ENCODE data around the gene TTC22.
A peak's percentile ranks its signal among the peaks of the same experiment; 100 is the strongest.
"Not testable (repeated sequence)": the region's sequence is repeated elsewhere in the genome, so short reads cannot be mapped to it uniquely, and the experiment has no call there.

The TTC22 gene

DNA sequence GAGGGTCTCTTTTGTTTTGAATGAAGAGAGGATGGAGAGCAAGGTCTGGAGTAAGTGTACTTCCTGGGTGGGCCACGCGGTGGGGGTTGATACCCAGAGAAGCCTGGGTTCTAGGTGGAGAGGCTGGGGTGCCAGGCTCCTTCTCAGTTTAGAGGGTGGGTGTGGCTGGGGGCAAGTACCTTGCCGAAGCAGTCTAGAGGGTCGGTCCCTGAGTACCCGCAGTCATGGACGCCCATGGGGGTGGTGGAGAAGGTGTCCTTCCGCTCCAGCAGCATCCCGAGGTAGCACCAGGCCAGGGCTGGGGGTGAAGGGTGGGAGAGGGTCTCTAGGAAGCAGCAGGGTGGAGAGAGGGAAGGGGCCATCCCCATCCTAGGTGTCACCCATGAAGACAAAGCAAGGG lies 14.3 kb downstream of the TTC22 start:
- Mint-ChIP-seq H3K9me3 (no peaks in the 10 kb centered on the region), H3K27ac (peak overlapping the region; percentile 12), H3K36me3 (peaks cover 11% of the 10 kb centered on the region)

DNA sequence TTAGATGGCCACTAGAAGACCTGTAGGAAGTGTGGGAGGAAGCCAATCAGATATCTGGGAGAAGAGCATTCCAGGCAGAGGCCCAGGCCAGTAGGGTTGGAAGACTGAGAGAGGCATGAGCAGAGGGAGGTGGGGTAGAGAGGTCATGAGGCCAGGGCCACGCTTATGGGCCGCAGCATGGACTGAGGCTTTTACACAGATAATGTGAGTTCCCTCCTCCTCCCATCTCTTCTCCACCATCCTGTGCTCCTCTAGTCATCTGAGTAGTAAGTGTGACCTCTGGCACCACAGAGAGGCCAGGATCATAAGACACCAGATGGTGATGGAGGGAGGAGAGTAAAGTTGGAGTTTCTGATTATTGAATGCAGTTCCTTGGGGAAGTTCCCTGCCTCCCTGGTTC lies 17.1 kb downstream of the TTC22 start:
- Mint-ChIP-seq H3K27ac (no peak overlapping the region), H3K36me3 (peaks cover 12% of the 10 kb centered on the region), H3K9me3 (no peaks in the 10 kb centered on the region), H3K4me3 (no peak overlapping the region), H3K27me3 (no peaks in the 10 kb centered on the region), H3K4me1 (no peaks in the 10 kb centered on the region)

More for the DNA sequence above, 14.3 kb downstream of the TTC22 start:
- no peaks in the 10 kb centered on the region for H3K4me1 Mint-ChIP-seq
- H3K27me3 Mint-ChIP-seq, result no peaks in the 10 kb centered on the region
- no peak overlapping the region for H3K4me3 Mint-ChIP-seq

DNA sequence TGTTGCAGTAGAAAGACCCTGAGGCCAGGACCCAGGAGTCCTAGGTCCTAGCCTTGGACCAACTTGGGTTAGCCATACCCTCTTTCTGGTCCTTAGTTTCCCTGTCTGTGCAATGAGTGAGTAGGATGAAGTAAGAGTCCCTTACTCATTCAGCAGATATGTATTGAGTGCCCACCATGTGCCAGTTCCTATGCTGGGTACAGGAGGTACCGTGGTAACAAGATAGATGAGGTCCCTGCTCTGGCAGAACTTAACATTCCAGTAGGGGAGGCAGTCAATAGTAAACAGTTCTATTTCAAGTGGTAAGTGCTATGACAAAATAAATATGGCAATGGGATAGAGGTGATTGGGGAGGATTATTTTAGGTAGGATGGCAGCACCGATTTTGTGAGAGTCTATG lies 18.5 kb downstream of the TTC22 start:
- no peaks in the 10 kb centered on the region for H3K27me3 Mint-ChIP-seq
- H3K9me3 Mint-ChIP-seq, result no peaks in the 10 kb centered on the region
- peak overlapping the region; percentile 20 for H3K27ac Mint-ChIP-seq
- no peak overlapping the region for H3K4me3 Mint-ChIP-seq
- H3K36me3 Mint-ChIP-seq, result peaks cover 13% of the 10 kb centered on the region
- no peaks in the 10 kb centered on the region for H3K4me1 Mint-ChIP-seq

DNA sequence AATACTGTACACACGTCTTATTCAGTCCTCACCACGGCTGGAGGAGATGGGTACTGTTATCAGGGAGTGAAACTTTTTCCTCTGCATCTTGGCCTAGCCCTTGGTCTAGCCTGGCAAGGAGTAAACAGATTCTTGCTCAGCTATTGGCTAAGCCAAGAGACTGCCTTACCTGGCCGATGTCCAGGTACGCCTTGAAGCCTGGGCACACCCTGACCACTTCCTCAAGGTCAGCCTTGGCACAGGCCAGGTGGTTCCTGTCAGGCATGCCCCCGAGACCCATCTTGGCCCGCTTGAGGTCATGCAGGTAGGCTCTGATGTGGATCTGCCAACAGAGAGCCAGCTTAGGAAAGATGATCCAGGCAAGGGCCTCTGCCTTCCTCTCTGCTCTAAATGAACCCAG lies 19.0 kb downstream of the TTC22 start:
- no peak overlapping the region for H3K27ac Mint-ChIP-seq
- no peaks in the 10 kb centered on the region for H3K27me3 Mint-ChIP-seq
- H3K4me1 Mint-ChIP-seq, result no peaks in the 10 kb centered on the region
- no peak overlapping the region for H3K4me3 Mint-ChIP-seq
- H3K9me3 Mint-ChIP-seq, result no peaks in the 10 kb centered on the region
- H3K36me3 Mint-ChIP-seq, result peaks cover 11% of the 10 kb centered on the region

DNA sequence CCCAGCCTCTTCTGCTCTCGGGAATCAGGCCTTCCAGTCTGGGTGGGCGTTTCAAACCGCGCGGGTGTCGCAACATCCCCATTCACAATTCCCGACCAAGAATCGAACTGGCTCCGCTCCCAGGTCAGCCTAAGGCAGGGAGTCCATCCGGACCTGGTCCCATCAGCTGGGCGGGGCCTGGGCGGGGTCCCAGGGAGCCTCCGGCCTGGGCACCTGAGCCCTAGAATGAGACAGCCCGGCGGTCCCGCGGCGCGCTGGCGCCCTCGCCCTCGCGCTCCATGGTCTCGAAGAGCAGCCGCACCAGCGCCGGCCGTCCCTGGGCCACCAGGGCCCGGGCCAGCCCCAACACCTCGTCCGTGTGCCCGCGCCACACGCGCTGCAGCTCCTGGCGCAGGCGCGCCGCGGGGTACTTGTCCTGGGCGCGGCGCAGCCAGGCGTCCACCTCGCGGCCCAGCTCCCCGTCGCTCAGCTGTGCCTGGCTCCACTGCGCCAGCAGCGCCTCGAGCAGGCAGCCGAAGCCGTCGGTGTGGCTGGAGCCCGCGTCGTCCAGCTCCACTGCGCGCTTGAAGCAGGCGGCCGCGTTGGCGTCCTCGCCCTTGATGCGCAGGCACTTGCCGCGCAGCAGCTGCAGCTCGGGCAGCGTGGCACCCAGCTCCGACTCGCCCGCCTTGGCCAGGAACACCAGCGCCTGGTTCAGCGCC lies 19.9 kb downstream of the TTC22 start:
- Mint-ChIP-seq H3K36me3 (peaks cover 7% of the 10 kb centered on the region), H3K27ac (no peak overlapping the region), H3K27me3 (no peaks in the 10 kb centered on the region), H3K4me1 (no peaks in the 10 kb centered on the region), H3K4me3 (no peak overlapping the region), H3K9me3 (no peaks in the 10 kb centered on the region)

DNA sequence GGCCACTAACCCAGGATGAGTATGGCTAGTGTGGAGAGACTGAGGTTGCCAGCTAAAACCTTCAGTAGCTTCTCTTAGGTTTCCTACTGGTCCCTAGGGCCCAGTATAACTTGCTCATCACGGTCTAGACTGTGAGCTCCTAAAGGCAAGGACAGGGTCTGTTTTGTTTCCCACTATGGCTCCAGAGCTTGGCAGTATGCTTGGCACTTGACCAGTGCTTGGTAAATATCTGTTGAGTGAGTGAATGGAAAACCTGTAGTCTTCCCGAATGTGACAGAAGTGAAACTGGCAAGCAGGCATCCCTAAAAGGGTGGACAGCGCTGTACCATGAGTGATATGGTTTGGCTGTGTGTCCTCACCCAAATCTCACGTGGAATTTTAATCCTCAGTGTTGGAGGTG lies 23.7 kb downstream of the TTC22 start:
- no peak overlapping the region for H3K27ac Mint-ChIP-seq
- H3K4me1 Mint-ChIP-seq, result no peaks in the 10 kb centered on the region
- H3K9me3 Mint-ChIP-seq, result no peaks in the 10 kb centered on the region
- peaks cover 5% of the 10 kb centered on the region for H3K36me3 Mint-ChIP-seq
- no peak overlapping the region for H3K4me3 Mint-ChIP-seq
- H3K27me3 Mint-ChIP-seq, result no peaks in the 10 kb centered on the region

DNA sequence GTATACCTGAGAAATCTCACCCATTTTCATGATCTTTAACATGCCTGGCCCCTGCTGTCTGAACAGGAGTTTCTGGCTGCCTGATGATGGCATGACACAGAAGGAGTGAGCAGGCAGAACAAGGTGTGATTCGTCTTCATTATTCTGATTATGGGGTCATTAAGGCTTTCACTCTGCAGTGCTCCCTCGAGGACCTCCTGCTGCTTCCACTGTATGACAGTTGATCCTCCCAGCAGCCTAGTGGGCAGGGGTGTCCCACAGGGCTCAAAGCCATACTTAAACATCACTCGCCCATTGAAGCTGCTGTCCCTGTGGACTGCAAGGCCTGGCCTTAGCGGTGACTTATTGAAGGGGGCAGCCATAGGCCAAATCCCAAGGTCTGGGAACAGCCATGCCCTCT lies 24.1 kb downstream of the TTC22 start:
- Mint-ChIP-seq H3K27ac (no peak overlapping the region), H3K4me1 (no peaks in the 10 kb centered on the region), H3K27me3 (no peaks in the 10 kb centered on the region), H3K9me3 (no peaks in the 10 kb centered on the region), H3K4me3 (no peak overlapping the region), H3K36me3 (peaks cover 5% of the 10 kb centered on the region)

DNA sequence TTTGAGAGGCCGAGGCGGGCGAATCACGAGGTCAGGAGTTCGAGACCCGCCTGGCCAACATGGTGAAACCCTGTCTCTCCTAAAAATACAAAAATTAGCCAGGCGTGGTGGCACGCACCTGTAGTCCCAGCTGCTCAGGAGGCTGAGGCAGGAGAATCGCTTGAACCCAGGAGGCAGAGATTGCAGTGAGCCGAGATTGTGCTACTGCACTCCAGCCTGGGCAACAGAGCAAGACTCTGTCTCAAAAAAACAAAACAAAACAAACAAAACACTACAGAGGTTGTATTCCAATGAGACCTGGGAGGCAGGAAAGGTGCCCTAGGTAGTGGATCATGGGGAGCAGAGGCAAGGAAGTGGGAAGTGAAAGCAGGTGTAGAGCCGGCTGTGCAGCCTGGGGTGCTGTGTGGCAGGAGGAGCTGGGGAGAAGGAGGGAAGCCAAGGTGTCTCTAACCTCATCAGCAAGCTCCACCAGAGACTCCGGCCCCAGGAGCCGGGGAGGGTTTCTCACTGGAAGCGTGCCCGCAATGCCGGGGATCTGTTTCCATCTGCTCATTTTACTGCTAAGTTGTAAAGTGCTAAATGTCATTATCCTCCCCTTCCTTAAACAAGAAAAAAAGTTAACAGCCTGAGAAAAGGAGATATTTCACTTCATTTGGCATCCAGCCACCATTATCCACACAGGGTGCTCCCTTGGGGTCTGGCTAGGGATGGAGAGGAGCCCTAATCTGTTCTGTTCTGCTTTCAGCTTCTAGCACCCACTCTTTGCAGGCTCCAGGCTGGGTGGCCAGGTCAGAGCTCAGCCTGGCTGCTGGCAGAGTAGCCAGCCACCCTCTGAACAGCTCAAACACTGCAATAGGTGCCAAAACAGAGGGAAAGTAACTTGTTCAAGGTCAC lies 25.0 kb downstream of the TTC22 start:
- not testable (repeated sequence) for H3K4me3 Mint-ChIP-seq

DNA sequence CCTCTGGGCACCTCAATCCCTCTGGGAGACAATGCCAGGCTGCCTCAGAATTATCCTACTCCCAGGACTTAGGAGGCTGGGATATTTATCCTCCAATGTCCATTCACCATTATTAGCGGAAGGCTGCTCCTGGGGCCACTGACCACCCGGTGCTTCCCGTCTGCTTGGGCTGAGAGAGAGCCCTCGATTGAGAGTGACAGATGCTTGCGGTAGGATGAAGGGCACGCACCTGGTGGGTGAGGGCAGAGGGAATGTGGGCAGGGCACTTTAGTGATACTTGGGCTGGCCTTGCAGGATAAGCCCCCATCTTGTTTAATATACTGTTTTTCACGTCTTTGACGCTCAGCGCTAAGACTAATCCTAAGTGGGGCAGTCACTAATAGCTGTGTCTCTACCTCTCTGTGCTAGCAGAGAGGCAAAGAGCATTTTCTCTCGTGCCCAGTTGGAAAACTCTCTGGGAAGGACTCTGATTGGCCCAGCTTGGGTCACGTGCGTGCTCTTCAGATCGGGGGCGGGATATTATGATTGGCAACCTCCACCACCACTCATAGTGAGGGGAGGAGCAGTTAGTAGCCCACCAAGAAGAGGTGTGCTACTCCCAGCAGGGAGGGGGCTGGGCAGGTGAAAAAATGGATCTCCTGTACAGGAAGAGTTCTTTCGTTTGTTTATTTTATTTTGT lies 26.2 kb downstream of the TTC22 start:
- Mint-ChIP-seq H3K27ac (no peak overlapping the region), H3K36me3 (peaks cover 2% of the 10 kb centered on the region), H3K4me3 (no peak overlapping the region), H3K4me1 (no peaks in the 10 kb centered on the region), H3K27me3 (no peaks in the 10 kb centered on the region), H3K9me3 (no peaks in the 10 kb centered on the region)

More for the DNA sequence above, 25.0 kb downstream of the TTC22 start:
- not testable (repeated sequence) for H3K9me3 Mint-ChIP-seq, H3K4me1 Mint-ChIP-seq, H3K27ac Mint-ChIP-seq, H3K36me3 Mint-ChIP-seq, H3K27me3 Mint-ChIP-seq

DNA sequence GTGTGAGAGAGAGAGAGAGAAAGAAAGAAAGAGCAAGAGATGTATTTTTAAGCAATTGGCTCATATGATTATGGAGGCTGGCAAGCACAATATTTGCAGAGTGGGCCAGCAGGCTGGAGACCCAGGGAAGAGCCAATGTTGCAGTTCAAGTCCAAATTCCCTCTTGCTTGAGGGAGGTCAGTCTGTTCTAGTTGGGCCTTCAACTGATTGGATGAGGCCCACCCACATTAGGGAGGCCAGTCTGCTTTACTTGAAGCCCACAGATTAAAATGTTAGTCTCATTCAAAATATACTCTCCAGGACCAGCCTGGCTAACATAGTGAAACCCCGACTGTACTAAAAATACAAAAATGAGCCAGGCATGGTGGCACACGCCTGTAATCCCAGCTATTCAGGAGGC lies 28.2 kb downstream of the TTC22 start:
- no peaks in the 10 kb centered on the region for H3K9me3 Mint-ChIP-seq
- H3K4me1 Mint-ChIP-seq, result no peaks in the 10 kb centered on the region
- H3K36me3 Mint-ChIP-seq, result no peaks in the 10 kb centered on the region
- no peak overlapping the region for H3K4me3 Mint-ChIP-seq
- no peaks in the 10 kb centered on the region for H3K27me3 Mint-ChIP-seq
- H3K27ac Mint-ChIP-seq, result no peak overlapping the region

DNA sequence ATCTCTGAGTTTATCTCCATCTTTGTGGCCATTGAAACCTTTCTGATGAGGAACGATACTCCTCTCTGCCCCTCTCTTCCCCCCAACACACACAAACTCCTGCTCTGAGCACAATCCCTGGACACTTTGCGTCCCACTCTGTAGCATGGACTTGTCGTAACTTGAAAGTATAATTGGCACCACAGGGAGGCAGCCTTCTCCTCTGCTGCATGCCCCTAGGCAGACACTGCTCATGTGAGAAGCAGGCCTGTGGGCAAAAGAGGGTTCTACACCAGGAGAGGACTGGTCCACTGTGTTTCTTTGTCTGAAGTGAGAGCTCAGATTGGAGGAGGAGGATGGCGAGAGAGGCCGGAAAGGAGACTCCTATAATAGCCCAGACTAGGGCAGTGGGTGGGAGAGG lies 33.0 kb downstream of the TTC22 start:
- Mint-ChIP-seq H3K4me1 (peaks cover 12% of the 10 kb centered on the region), H3K9me3 (no peaks in the 10 kb centered on the region), H3K36me3 (no peaks in the 10 kb centered on the region), H3K4me3 (no peak overlapping the region), H3K27ac (no peak overlapping the region), H3K27me3 (no peaks in the 10 kb centered on the region)

DNA sequence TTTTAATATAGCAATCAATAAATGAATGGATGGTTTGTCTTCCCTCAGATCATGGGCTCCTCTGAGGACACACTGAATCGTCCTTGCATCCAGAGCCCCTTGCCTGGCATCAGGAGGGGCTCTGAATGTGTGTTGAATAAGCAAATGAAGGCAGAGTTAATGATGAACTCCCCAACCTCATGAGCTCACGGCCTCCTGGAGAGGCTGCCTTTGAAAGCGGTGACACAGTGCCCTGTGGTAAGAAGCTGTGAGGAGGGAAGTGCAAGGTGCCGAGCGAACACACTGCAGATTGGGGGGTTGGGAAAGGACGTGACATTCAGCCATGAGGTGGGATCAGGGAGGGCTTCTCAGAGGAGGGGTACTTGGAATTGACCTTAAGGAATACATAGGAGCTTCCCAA lies 33.6 kb downstream of the TTC22 start:
- Mint-ChIP-seq H3K36me3 (no peaks in the 10 kb centered on the region), H3K27ac (no peak overlapping the region), H3K9me3 (no peaks in the 10 kb centered on the region), H3K27me3 (no peaks in the 10 kb centered on the region), H3K4me1 (peaks cover 17% of the 10 kb centered on the region), H3K4me3 (no peak overlapping the region)

DNA sequence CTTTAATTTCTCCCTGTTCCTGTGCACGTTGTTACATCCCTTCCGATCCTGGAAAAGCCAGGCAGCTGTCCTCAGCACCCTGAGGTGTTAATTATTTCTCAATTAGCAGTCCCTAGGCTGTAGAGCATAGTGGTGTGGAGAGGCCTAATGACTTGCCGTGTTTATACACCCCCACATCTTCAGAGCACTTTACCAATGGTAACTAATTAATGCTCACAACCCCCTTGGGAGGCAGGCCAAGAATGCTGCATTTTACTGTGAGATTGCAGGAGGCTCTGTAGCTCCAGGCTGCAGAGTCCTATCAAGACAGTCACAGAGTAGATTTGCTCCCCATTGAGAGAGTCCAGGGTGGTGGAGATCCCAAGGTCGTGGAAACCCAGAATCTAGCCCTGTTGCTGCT lies 34.4 kb downstream of the TTC22 start:
- Mint-ChIP-seq H3K27me3 (no peaks in the 10 kb centered on the region), H3K36me3 (no peaks in the 10 kb centered on the region), H3K9me3 (no peaks in the 10 kb centered on the region), H3K27ac (no peak overlapping the region), H3K4me3 (no peak overlapping the region), H3K4me1 (peaks cover 17% of the 10 kb centered on the region)

DNA sequence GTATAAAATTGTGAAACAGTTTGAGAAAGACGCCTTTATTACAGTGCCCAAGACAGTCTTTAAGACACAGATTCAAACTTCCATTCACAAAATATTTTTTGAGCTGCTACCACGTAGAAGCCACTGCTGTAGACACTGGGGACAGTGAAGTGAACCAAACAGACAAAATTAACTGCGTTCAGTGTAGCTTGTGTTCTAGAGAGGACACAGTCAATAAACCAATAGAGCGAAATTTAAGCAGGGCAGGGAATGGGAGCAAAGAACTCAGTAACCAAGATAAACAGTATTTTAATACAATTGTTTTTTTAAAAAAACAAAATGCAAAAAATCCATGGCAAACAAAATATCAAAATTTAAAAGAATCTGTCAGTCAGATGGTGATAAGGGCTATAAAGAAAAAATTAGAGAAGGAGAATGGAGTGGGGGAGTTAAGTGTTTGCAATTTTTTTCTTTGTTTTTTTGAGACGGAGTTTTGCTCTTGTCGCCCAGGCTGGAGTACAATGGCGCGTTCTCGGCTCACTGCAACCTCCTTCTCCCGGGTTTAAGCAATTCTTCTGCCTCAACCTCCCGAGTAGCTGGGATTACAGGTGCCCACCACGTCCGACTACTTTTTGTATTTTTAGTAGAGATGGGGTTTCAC lies 36.1 kb downstream of the TTC22 start:
- H3K27me3 Mint-ChIP-seq, result no peaks in the 10 kb centered on the region
- no peaks in the 10 kb centered on the region for H3K36me3 Mint-ChIP-seq
- peak overlapping the region; percentile 97 for H3K27ac Mint-ChIP-seq
- H3K9me3 Mint-ChIP-seq, result no peaks in the 10 kb centered on the region
- peaks cover 22% of the 10 kb centered on the region for H3K4me1 Mint-ChIP-seq
- peak overlapping the region; percentile 95 for H3K4me3 Mint-ChIP-seq

DNA sequence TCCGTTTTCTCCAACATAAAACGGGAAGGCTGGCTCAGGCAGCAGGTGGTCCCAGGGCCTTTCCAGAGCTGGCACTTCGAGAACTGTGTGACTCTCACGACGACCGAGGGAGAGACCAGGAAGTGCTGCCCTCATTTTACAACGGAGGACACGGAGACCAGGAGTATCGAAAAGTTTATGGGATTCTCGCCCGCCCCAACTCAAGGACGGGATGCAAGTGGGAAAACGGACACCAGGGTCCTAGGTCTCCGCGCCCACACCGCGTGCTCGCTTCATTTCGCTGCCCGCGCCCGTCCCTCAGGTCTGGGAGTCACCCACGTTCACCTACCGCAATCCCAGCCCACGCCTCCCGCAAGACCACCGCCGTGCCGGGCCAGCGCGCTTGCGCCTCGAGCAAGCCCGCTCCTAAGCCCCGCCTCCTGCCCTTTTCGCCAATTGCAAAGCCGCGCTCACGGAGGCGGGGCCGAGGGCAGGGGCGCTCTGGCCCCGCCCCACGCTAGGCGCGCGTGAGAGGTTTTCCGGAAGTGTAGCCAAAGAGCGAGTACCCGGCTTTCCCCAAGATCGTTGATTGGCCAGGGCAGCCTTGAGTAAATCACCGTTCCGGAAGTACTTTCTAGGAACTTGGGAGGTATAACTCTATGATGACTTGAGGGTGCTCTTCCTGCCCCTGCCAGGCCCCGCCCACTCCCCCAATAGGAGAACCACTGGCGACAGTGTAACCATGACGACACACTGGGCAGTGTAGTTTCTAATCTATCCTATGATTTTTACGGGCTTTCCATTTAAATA lies 36.8 kb downstream of the TTC22 start, which contains the start of gene PARS2:
PARS2 (minus strand) TSS at position 391 of the 789 bp plus-strand sequence. CDS start 5,362 bp downstream, outside the sequence.
- H3K9me3 Mint-ChIP-seq, result no peaks in the 10 kb centered on the region
- H3K36me3 Mint-ChIP-seq, result no peaks in the 10 kb centered on the region
- no peaks in the 10 kb centered on the region for H3K27me3 Mint-ChIP-seq
- H3K27ac Mint-ChIP-seq, result peak within 1 kb of the TSS; percentile 97
- peak within 1 kb of the TSS; percentile 95 for H3K4me3 Mint-ChIP-seq
- peaks cover 22% of the 10 kb centered on the region for H3K4me1 Mint-ChIP-seq
